Activated CD4-positive, alpha-beta T cell treated with anti-CD3 and anti-CD28 coated beads for 4 hours (primary cell): Measurements from ENCODE around the gene DDOST.
"Not testable (repeated sequence)": the region's sequence is repeated elsewhere in the genome, so short reads cannot be mapped to it uniquely, and the experiment has no call there.

Source experiments
- DNase-seq, 2 donors: peaks; one replicate each; pipeline ENCODE4 v3.0.0-alpha.2; 2020

Gene DDOST

DNA sequence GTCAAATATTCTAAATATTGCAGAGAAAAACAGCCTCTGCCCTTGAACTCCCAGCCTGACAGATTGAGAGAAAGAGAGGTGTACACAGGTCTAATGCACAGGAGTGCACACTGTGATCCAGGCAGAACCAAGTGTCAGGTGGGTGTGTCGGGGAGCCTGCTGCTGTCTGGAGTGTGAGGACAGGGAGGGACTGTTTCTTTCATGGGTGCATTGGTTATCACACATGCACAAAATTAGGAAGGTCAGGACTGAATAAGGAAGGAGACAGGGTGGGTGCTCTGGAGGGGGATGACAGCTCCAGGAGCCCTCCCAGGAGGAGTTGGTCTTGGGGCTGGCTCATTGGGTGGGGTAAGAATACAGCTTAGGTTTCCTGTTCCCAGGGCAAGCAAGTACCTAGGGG, 41.2 kb downstream of the DDOST start:
- DNase-seq = no peak

DNA sequence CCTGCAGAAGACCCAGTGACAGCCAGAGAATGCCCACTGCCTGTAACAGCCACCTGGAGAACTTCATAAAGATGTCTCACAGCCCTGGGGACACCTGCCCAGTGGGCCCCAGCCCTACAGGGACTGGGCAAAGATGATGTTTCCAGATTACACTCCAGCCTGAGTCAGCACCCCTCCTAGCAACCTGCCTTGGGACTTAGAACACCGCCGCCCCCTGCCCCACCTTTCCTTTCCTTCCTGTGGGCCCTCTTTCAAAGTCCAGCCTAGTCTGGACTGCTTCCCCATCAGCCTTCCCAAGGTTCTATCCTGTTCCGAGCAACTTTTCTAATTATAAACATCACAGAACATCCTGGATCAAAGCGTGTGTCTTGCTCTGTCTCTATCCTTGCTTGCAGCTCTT, 42.6 kb downstream of the DDOST start:
- no peak for DNase-seq

DNA sequence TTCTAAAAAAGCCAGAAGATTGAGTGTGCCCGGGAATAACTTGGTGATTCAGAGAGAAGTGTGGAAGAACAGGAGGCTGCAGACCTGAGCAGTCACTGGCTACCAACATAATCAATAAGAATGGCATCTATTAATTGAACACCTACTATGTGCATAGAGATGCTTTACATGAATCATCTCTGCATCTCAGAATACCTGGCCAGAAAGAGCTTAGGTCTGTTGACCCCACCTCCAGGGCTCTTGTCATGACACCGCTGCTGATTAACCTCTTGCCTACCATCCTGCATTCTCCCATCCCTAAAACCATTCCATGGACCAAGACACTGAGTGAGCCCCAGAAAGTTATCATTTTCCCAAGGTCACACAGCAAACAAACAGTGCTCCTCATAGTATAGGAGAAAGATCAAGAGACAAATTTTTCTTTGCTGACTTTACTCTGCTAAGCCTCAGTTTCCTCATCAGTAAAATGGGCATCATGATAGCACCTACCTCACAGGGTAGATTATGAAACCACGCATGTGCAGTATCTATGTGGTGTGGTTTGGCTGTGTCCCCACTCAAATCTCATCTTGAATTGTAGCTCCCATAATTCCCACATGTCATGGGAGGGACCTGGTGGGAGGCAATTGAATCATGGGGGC, 44.2 kb downstream of the DDOST start:
- DNase-seq = no peak

DNA sequence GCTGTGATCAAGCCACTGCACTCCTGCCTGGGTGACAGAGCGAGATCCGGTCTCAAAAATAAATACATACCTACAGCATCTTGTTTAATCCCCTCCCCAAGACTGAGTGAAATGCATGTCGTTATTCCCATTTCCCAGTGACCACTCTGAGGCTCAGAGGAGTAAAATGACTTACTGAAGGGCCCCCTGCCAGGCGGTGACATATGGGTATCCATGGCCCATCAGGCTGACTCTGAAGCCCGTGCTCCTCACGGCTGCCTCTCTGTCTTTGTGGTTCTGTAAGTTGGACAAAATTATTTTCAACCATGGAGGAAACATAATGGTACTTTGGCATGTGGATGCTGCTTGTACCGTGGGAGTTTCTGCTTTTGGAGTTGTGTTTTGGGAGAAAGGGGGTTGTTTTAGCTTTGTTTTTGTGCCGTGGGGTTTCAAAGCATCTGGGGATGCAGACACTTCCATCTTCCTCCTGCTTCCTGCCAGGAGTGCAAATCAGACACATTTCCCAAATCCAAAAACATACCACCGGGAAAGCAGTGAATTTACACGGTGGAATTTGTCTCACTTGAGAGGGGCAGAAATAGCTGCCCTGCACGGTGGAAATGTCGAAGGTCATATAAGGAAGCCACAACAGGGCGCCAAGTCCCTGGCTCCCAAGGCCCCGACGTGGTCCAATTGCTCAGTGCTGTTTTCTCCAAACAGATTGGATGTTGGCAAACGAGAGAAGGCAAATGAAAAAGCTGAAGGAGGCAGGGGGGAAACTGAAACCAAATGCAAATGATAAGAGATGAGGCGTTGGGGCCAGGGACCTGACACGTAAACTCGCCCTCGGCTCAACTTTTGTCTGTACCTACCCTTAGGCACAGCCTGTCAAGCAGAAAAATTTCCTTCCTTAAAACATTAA, 45.0 kb downstream of the DDOST start:
- no peak for DNase-seq

GRCh38 chr1:20614131-20614579, 47.0 kb downstream of the DDOST start:
- no peak for DNase-seq

DNA sequence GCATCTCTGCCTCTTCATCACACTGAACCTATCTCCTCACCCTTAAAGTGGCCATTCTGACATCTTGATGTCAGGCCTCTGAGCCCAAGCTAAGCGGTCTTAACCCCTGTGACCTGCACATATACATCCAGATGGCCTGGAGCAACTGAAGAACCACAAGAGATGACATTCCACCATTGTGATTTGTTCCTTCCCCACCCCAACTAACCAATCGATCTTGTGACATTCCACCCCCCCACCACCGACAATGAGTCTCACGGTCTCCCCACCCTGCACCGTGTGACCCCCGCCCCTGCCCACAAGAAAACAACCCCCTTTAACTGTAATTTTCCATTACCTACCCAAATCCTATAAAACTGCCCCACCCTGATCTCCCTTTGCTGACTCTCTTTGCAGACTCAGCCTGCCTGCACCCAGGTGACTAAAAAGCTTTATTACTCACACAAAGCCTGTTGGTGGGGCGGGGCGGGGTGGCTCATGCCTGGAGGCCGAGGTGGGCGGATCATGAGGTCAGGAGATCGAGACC, 48.9 kb downstream of the DDOST start:
- no peak for DNase-seq

DNA sequence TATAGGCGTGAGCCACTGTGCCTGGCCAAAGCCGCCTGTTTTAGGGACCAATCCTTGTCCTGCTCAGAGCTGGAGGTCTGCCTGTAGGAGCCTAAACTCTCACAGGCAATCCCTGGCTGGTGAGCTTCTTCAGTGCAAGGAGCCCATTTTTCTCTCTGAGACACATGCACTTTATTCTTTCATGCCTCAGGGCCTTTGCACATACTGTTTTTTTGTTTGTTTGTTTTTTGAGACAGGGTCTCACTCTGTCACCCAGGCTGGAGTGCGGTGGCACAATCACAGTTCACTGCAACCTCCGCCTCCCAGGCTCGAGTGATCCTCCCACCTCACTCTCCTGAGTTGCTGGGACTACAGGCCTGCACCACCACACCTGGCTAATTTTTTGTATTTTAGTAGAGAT, 49.5 kb downstream of the DDOST start:
- DNase-seq = no peak

GRCh38 chr1:20610970-20611369, 50.2 kb downstream of the DDOST start:
- no peak for DNase-seq

GRCh38 chr1:20609541-20609940, 51.6 kb downstream of the DDOST start:
- no peak for DNase-seq

GRCh38 chr1:20606801-20607570, 54.2 kb downstream of the DDOST start:
- not testable (repeated sequence) for DNase-seq

DNA sequence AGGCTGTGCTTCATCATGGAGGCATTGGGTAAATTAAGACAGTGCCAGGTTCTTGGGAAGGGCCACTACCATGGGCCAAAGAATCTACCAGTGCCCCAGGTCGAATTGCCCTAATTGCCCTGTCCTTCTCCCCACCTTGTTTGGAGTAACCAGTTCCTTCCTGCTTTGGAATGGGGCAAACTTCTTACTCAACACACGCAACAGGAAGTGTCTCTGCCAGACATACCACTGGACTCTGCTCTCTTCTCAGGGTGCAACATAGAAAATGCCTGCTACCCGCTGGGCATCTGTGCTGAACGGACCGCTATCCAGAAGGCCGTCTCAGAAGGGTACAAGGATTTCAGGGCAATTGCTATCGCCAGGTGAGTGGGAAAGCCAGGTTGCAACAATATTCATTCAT, 56.5 kb downstream of the DDOST start:
- no peak for DNase-seq

DNA sequence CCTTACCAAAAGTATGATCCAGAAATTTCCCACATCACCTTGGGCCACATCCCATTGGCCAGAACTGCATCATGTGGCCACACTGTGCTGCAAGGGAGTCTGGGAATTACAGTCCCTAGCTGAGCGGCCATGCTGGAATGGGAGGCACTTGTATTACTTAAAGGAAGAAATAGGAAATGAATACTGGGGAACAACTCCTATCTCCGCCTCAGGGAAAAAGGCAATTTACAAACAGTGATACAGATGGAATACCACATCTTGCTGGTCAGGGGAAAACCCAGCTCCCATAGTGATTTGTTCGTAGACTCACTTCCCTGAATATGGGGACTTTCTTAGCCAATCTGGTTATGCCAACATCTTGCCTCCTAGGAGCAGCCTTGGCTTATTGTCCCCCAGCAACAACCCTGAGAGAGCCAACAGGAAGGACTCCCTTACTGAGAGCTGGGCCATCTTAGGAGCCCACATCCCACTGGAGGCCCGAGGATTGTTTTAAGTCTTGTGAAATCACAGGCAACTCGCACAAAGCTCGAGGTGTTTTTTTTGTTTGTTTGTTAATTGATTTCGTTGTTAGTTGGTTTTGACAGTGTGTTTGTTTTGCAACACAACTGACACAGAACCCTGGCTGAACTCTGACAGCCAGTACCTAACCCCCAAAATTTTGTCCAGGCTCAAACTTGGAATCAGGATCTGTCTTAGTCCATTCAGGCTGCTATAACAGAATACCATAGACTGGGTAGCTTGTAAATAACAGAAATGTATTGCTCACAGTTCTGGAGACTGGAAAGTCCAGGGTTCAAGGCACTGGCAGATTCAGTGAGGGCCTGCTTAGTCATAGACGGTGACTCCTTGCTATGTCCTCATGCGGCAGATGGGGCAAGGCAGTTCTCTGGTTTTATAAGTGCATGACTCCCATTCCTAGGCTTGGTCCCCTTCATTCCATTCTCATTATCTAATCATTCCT, 57.4 kb downstream of the DDOST start:
- no peak for DNase-seq

DNA sequence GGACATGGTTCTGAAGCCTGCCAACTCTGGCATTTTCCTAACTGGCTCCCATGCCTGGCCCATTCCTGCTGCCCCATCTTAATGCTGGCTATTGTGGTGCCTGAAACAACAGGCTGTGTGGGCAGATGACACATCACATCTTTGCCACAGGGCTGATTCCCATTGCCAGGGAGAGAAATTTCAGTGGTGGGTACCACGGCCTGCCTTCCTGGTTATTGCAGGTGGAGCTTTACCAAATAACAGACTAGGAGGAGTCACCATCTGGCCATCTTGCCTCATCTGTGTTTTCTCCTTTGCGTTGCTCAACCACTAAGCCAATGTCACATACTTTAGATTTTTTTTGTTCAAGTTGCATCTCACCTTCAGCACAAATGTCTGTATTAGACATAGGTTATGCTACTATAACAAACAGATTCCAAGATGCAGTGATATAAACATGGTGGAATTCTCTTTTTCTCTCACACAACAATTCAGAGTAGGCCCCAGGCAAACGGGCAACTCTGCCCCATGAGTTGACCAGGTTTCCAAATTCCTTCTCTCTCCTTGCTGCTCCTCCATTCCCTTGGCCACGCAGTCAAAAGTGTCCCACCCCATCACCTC, 58.2 kb downstream of the DDOST start:
- DNase-seq = no peak
